ENCODE measurements around the gene SENP8.
A peak's percentile ranks its signal among the peaks of the same experiment; 100 is the strongest.
"Not testable (repeated sequence)": the region's sequence is repeated elsewhere in the genome, so short reads cannot be mapped to it uniquely, and the experiment has no call there.

Gene SENP8

GRCh38 chr15:72118017-72118978, at the start of gene SENP8, which contains the start of gene MYO9A:
Gene SENP8 (plus strand): TSS chr15:72118403. CDS start chr15:72139624, 21,221 bp downstream.
Gene MYO9A (minus strand): TSS chr15:72118150. CDS start chr15:72046563, 71,587 bp downstream.
- peak; percentile 99 for DNase-seq (ENCODE audit: low read depth in 2 of 2)

GRCh38 chr15:72068856-72069255, 49.3 kb upstream of the SENP8 start:
- DNase-seq (ENCODE audit: low read depth in 2 of 2), result no peak

GRCh38 chr15:72070817-72071447, 47.3 kb upstream of the SENP8 start:
- no peak for DNase-seq (ENCODE audit: low read depth in 2 of 2)

GRCh38 chr15:72071448-72071825, 46.8 kb upstream of the SENP8 start:
- DNase-seq (ENCODE audit: low read depth in 2 of 2), result not testable (repeated sequence)

GRCh38 chr15:72074335-72075060, 43.7 kb upstream of the SENP8 start:
- no peak for DNase-seq (ENCODE audit: low read depth in 2 of 2)

- DNase-seq (ENCODE audit: low read depth in 2 of 2), result no peak
Measured at GRCh38 chr15:72077950-72078349, 40.3 kb upstream of the SENP8 start.

- no peak for DNase-seq (ENCODE audit: low read depth in 2 of 2)
Measured at GRCh38 chr15:72078887-72079286, 39.3 kb upstream of the SENP8 start.

GRCh38 chr15:72082176-72082575, 36.0 kb upstream of the SENP8 start:
- no peak for DNase-seq (ENCODE audit: low read depth in 2 of 2)

GRCh38 chr15:72086010-72086697, 32.0 kb upstream of the SENP8 start:
- no peak for DNase-seq (ENCODE audit: low read depth in 2 of 2)

GRCh38 chr15:72086920-72087648, 31.1 kb upstream of the SENP8 start:
- DNase-seq (ENCODE audit: low read depth in 2 of 2), result no peak

GRCh38 chr15:72092006-72092405, 26.2 kb upstream of the SENP8 start:
- DNase-seq (ENCODE audit: low read depth in 2 of 2), result no peak

- DNase-seq (ENCODE audit: low read depth in 2 of 2), result no peak
Measured at GRCh38 chr15:72092691-72093090, 25.5 kb upstream of the SENP8 start.

GRCh38 chr15:72096796-72097195, 21.4 kb upstream of the SENP8 start:
- DNase-seq (ENCODE audit: low read depth in 2 of 2), result no peak

GRCh38 chr15:72098040-72098439, 20.2 kb upstream of the SENP8 start:
- DNase-seq (ENCODE audit: low read depth in 2 of 2), result no peak

GRCh38 chr15:72099155-72099554, 19.0 kb upstream of the SENP8 start:
- DNase-seq (ENCODE audit: low read depth in 2 of 2), result no peak

- not testable (repeated sequence) for DNase-seq (ENCODE audit: low read depth in 2 of 2)
Measured at GRCh38 chr15:72100551-72100950, 17.7 kb upstream of the SENP8 start.

- DNase-seq (ENCODE audit: low read depth in 2 of 2), result no peak
Measured at GRCh38 chr15:72105111-72105510, 13.1 kb upstream of the SENP8 start.

GRCh38 chr15:72106068-72106467, 12.1 kb upstream of the SENP8 start:
- DNase-seq (ENCODE audit: low read depth in 2 of 2), result no peak

- DNase-seq (ENCODE audit: low read depth in 2 of 2), result no peak
Measured at GRCh38 chr15:72110355-72110754, 7.8 kb upstream of the SENP8 start.

GRCh38 chr15:72112116-72112515, 6.1 kb upstream of the SENP8 start:
- no peak for DNase-seq (ENCODE audit: low read depth in 2 of 2)

GRCh38 chr15:72112805-72113204, 5.4 kb upstream of the SENP8 start:
- DNase-seq (ENCODE audit: low read depth in 2 of 2), result no peak

All from stimulated activated CD4-positive, alpha-beta T cell treated with anti-CD3 and anti-CD28 coated beads, Interleukin-15, amount 100 ng/mL, for 48 hours (primary cell).